Chondrocyte (in vitro differentiated cells): Measurements from ENCODE around the gene ARHGAP24. TPM values are rescaled to one million over a fixed set of nuclear protein-coding genes. Genes with fewer than 3 reads are reported as not detected.

Experiments
- DNase-seq: peaks from one replicate; pipeline ENCODE4 v3.0.0; 2021; ENCODE audit warnings: mixed read lengths, low spot score
- H3K27ac Mint-ChIP-seq: one replicate; pipeline ENCODE4 v1.8.0; 2021; ENCODE audit warnings: mild to moderate bottlenecking, moderate library complexity, mixed read lengths; ENCODE audit not compliant: unreplicated experiment
- H3K27me3 Mint-ChIP-seq: 2 replicates; pipeline ENCODE4 v1.8.0; 2021; ENCODE audit warnings: low read depth, mixed read lengths
- H3K36me3 Mint-ChIP-seq: 2 replicates; pipeline ENCODE4 v1.8.0; 2021; ENCODE audit warnings: low read depth, mixed read lengths
- H3K4me1 Mint-ChIP-seq: 2 replicates; pipeline ENCODE4 v1.8.0; 2021; ENCODE audit warnings: low read depth, mild to moderate bottlenecking, mixed read lengths
- H3K4me3 Mint-ChIP-seq: one replicate; pipeline ENCODE4 v1.8.0; 2021; ENCODE audit warnings: mild to moderate bottlenecking, moderate library complexity, mixed read lengths; ENCODE audit not compliant: unreplicated experiment
- H3K9me3 Mint-ChIP-seq: 2 replicates; pipeline ENCODE4 v1.8.0; 2021; ENCODE audit warnings: low read depth, mixed read lengths
- CTCF ChIP-seq: fragments of 200-600 bp; sonication (generic); IDR thresholded peaks from 2 replicates; pipeline ENCODE4 v1.5.0; 2021; ENCODE audit warnings: antibody characterized with exemption, mild to moderate bottlenecking, moderate library complexity
- total RNA-seq: library from RNA; stranded (reverse); gene quantifications from 3 replicates; pipeline ENCODE4 v1.2.1, GENCODE V29; 2021

The ARHGAP24 gene
- total RNA-seq, 1 donor from 2014 or later = 22.0 TPM

GRCh38 chr4:85748654-85749053 is 273.7 kb downstream of the ARHGAP24 start:
- Mint-ChIP-seq H3K4me1 (peaks cover 37% of the 10 kb centered on the region), H3K4me3 (no peak overlapping the region), H3K27ac (peak overlapping the region; percentile 84)

GRCh38 chr4:85751866-85752265 is 276.9 kb downstream of the ARHGAP24 start:
- Mint-ChIP-seq H3K9me3 (no peaks in the 10 kb centered on the region), H3K36me3 (no peaks in the 10 kb centered on the region), H3K4me3 (no peak overlapping the region), H3K27me3 (no peaks in the 10 kb centered on the region), H3K27ac (no peak overlapping the region), H3K4me1 (peaks cover 34% of the 10 kb centered on the region)
- no peak for DNase-seq
- no peak for TF ChIP-seq CTCF

More at GRCh38 chr4:85748654-85749053, 273.7 kb downstream of the ARHGAP24 start:
- no peak for TF ChIP-seq CTCF
- Mint-ChIP-seq H3K27me3 (no peaks in the 10 kb centered on the region), H3K36me3 (no peaks in the 10 kb centered on the region), H3K9me3 (no peaks in the 10 kb centered on the region)
- no peak for DNase-seq

GRCh38 chr4:85755285-85755684 is 280.3 kb downstream of the ARHGAP24 start:
- TF ChIP-seq CTCF = no peak
- Mint-ChIP-seq H3K9me3 (no peaks in the 10 kb centered on the region), H3K27ac (no peak overlapping the region), H3K36me3 (no peaks in the 10 kb centered on the region), H3K4me3 (no peak overlapping the region), H3K4me1 (peaks cover 18% of the 10 kb centered on the region), H3K27me3 (no peaks in the 10 kb centered on the region)
- DNase-seq = no peak

- H3K4me3 Mint-ChIP-seq = no peak overlapping the region
- H3K4me1 Mint-ChIP-seq = peaks cover 34% of the 10 kb centered on the region
- peak; percentile 74 for TF ChIP-seq CTCF
- no peaks in the 10 kb centered on the region for H3K27me3 Mint-ChIP-seq
- H3K27ac Mint-ChIP-seq = no peak overlapping the region
- H3K36me3 Mint-ChIP-seq = no peaks in the 10 kb centered on the region
- H3K9me3 Mint-ChIP-seq = no peaks in the 10 kb centered on the region
- DNase-seq = no peak
Observed at GRCh38 chr4:85756938-85757337, 282.0 kb downstream of the ARHGAP24 start.

GRCh38 chr4:85759388-85759787 is 284.4 kb downstream of the ARHGAP24 start:
- Mint-ChIP-seq H3K27me3 (no peaks in the 10 kb centered on the region), H3K9me3 (no peaks in the 10 kb centered on the region), H3K27ac (no peak overlapping the region), H3K4me1 (peaks cover 45% of the 10 kb centered on the region), H3K36me3 (no peaks in the 10 kb centered on the region), H3K4me3 (no peak overlapping the region)
- TF ChIP-seq CTCF = no peak
- no peak for DNase-seq
